Tibial nerve (tissue), 4 donors: ENCODE measurements around the gene DNAJC13. TPM values are rescaled to one million over a fixed set of nuclear protein-coding genes. Genes with fewer than 3 reads are reported as not detected.

Experiments
- DNase-seq, 2 donors: peaks; one replicate each; pipeline ENCODE4 v3.0.0-alpha.2; 2019; ENCODE audit warnings: low spot score in 2 of 2
- H3K27ac ChIP-seq, 4 donors: fragments of 200-600 bp; sonication (generic) in 3 of 4; one replicate each; pipeline ENCODE4 v1.5.1; 2017 to 2019; ENCODE audit warnings: mild to moderate bottlenecking in 1 of 4
- H3K27me3 ChIP-seq, 2 donors: fragments of 200-600 bp; sonication (generic) in 1 of 2; one replicate each; pipeline versions ENCODE4 v1.5.1 to v1.6.0; 2017 to 2019
- H3K36me3 ChIP-seq, 3 donors: fragments of 200-600 bp; sonication (generic); one replicate each; pipeline ENCODE4 v1.5.1; 2018 to 2019
- H3K4me1 ChIP-seq, 4 donors: fragments of 200-600 bp; sonication (generic) in 3 of 4; one replicate each; pipeline ENCODE4 v1.5.1; 2017 to 2019
- H3K4me3 ChIP-seq, 4 donors: fragments of 200-600 bp; sonication (generic) in 3 of 4; one replicate each; pipeline ENCODE4 v1.5.1; 2017 to 2019; ENCODE audit warnings: mild to moderate bottlenecking in 1 of 4, moderate library complexity in 1 of 4
- H3K9me3 ChIP-seq, 4 donors: fragments of 200-600 bp; sonication (generic) in 3 of 4; one replicate each; pipeline ENCODE4 v1.5.1; 2017 to 2019
- EP300 ChIP-seq, 2 donors: sonication (generic); formaldehyde crosslinking; IDR thresholded peaks; one replicate each; pipeline ENCODE4 v1.6.1; 2017; ENCODE audit warnings: antibody characterized with exemption in 2 of 2, mild to moderate bottlenecking in 1 of 2
- POLR2A ChIP-seq, 2 donors: fragments of 450-650 bp; IDR thresholded peaks; one replicate each; pipeline ENCODE4 v1.6.1; 2017; ENCODE audit warnings: antibody characterized with exemption in 2 of 2, mild to moderate bottlenecking in 2 of 2, moderate library complexity in 2 of 2
- WGBS, 2 donors: methylation state at CpG; one replicate each; pipeline ENCODE4 v1.1.5; 2018; 5-methylcytosine and 5-hydroxymethylcytosine counted together
- total RNA-seq, 4 donors: library from RNA; depleted of rRNA; stranded (reverse); fragments of >200 nt; gene quantifications; one replicate each; pipeline ENCODE4 v1.1.0, GENCODE V29; 2016
- TF ChIP-seq, protein P1 (sequence below), 5 experiments: fragments of 200-600 bp in 3 of 5; fragments of 450-650 bp in 2 of 5; sonication (generic) in 3 of 5; IDR thresholded peaks; one replicate each; pipeline ENCODE4 v1.5.1; 2016 to 2019; ENCODE audit warnings: antibody characterized with exemption in 5 of 5, mild to moderate bottlenecking in 3 of 5, moderate library complexity in 2 of 5

Gene DNAJC13
- total RNA-seq, 4 donors from 2014 or later: 43.3 to 62.8 (median 56.0) TPM

- 67% methylated on average over 5 of the region's 5 CpGs for WGBS, 2 donors
- Histone ChIP-seq H3K9me3 (peaks cover 0 to 3% (median 0%) of the 10 kb centered on the region in 4 donors), H3K27ac (no peak overlapping the region), H3K36me3 (no peaks in the 10 kb centered on the region), H3K27me3 (no peaks in the 10 kb centered on the region), H3K4me3 (no peak overlapping the region), H3K4me1 (no peaks in the 10 kb centered on the region)
- TF ChIP-seq, protein P1, sequence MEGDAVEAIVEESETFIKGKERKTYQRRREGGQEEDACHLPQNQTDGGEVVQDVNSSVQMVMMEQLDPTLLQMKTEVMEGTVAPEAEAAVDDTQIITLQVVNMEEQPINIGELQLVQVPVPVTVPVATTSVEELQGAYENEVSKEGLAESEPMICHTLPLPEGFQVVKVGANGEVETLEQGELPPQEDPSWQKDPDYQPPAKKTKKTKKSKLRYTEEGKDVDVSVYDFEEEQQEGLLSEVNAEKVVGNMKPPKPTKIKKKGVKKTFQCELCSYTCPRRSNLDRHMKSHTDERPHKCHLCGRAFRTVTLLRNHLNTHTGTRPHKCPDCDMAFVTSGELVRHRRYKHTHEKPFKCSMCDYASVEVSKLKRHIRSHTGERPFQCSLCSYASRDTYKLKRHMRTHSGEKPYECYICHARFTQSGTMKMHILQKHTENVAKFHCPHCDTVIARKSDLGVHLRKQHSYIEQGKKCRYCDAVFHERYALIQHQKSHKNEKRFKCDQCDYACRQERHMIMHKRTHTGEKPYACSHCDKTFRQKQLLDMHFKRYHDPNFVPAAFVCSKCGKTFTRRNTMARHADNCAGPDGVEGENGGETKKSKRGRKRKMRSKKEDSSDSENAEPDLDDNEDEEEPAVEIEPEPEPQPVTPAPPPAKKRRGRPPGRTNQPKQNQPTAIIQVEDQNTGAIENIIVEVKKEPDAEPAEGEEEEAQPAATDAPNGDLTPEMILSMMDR (IDR thresholded peaks at IDR 0.05): peak; percentile 60 to 67 (median 64)
- TF ChIP-seq EP300 (IDR thresholded peaks at IDR 0.05): no peak
- DNase-seq: peak in 1 of 2 donors; percentile 33
Measured at GRCh38 chr3:132399054-132399929, 18.0 kb upstream of the DNAJC13 start.

DNA sequence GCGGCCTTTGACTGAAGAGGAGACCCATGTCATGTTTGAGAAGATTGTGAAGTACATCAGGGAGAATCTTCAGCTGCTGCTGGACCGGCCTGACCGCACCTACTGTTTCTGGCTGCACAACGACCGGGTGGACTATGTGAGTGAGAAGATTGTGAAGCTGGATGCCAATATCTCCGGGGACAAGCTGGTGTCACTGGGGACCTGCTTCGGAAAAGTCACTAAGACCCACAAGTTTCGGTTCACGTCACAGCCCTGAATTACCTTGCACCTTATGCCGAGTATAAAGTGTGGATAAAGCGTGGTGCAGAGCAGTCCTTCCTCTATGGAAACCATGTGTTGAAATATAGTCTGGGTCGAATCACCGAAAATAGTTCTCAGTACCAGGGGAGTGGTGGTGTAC is 16.0 kb upstream of the DNAJC13 start:
- peaks cover 0 to 2% (median 0%) of the 10 kb centered on the region in 4 donors for H3K9me3 ChIP-seq
- TF ChIP-seq EP300 (IDR thresholded peaks at IDR 0.05) (no peak), POLR2A (IDR thresholded peaks at IDR 0.05) (no peak)
- TF ChIP-seq, protein P1 (IDR thresholded peaks at IDR 0.05): no peak
- no peaks in the 10 kb centered on the region for H3K36me3 ChIP-seq
- H3K4me1 ChIP-seq: peaks cover 0 to 14% (median 0%) of the 10 kb centered on the region in 4 donors
- no peak overlapping the region for H3K27ac ChIP-seq
- H3K27me3 ChIP-seq: no peaks in the 10 kb centered on the region
- no peak for DNase-seq
- H3K4me3 ChIP-seq: no peak overlapping the region
- WGBS, 2 donors: 90 to 91% methylated on average over 12 to 13 of the region's 13 CpGs

GRCh38 chr3:132404276-132404675 is 13.0 kb upstream of the DNAJC13 start:
- Histone ChIP-seq H3K4me3 (no peak overlapping the region), H3K36me3 (no peaks in the 10 kb centered on the region), H3K4me1 (peaks cover 0 to 14% (median 0%) of the 10 kb centered on the region in 4 donors), H3K27ac (no peak overlapping the region), H3K27me3 (no peaks in the 10 kb centered on the region), H3K9me3 (no peaks in the 10 kb centered on the region)
- TF ChIP-seq EP300 (IDR thresholded peaks at IDR 0.05) (no peak), POLR2A (IDR thresholded peaks at IDR 0.05) (no peak)
- TF ChIP-seq, protein P1 (IDR thresholded peaks at IDR 0.05): no peak
- WGBS, 2 donors: 87 to 93% methylated on average over 3 of the region's 3 CpGs
- no peak for DNase-seq

- Histone ChIP-seq H3K9me3 (no peaks in the 10 kb centered on the region), H3K27ac (no peak overlapping the region), H3K4me1 (peaks cover 0 to 14% (median 0%) of the 10 kb centered on the region in 4 donors), H3K36me3 (no peaks in the 10 kb centered on the region), H3K4me3 (no peak overlapping the region), H3K27me3 (no peaks in the 10 kb centered on the region)
- WGBS, 2 donors: 38 to 49% methylated on average over 1 of the region's 1 CpG
- no peak for DNase-seq
- TF ChIP-seq EP300 (IDR thresholded peaks at IDR 0.05) (no peak), POLR2A (IDR thresholded peaks at IDR 0.05) (no peak)
- TF ChIP-seq, protein P1 (IDR thresholded peaks at IDR 0.05): no peak
Measured at GRCh38 chr3:132405188-132405587, 12.1 kb upstream of the DNAJC13 start.

DNA sequence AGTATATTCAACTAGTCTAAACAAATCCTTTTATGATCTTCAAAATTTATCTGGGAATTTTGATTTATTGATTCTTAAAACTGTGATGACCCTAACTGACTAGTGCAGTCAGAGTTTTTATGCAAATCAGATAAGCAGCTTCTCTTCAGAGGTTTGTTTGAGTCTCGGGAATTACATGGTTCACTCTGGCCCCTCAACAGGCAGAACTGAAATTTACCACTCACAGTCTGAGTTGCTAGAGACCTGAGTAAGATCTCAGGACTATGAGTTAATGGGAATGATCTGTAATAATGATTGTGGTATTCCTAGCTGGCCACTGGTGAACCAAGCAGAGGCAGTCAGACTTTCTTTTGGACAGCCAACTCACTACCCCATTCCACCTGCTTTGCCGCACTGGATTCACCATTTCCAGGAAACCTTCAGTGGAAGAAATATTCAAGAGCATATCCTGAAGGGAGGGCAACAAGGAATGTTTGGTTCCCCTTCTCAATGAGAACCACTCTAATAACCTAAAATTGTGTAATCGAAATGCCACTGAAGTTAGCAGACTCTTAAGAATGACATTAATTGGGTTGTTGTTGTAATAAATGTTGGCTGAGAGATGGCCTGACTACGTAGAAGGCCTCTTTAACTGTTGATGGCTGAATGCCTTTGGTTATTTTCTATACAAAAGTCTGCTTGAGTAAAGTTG is 11.5 kb upstream of the DNAJC13 start:
- no peaks in the 10 kb centered on the region for H3K36me3 ChIP-seq
- TF ChIP-seq EP300 (IDR thresholded peaks at IDR 0.05): no peak
- TF ChIP-seq POLR2A (IDR thresholded peaks at IDR 0.05): no peak
- TF ChIP-seq, protein P1 (IDR thresholded peaks at IDR 0.05): no peak
- H3K4me3 ChIP-seq: no peak overlapping the region
- H3K27me3 ChIP-seq: no peaks in the 10 kb centered on the region
- WGBS, 2 donors: 77 to 78% methylated on average over 4 of the region's 4 CpGs
- DNase-seq: no peak
- peaks cover 0 to 14% (median 0%) of the 10 kb centered on the region in 4 donors for H3K4me1 ChIP-seq
- no peaks in the 10 kb centered on the region for H3K9me3 ChIP-seq
- H3K27ac ChIP-seq: no peak overlapping the region
